ENCODE results near the gene CBX2. TPM values are rescaled to one million over a fixed set of nuclear protein-coding genes. Genes with fewer than 3 reads are reported as not detected.
A peak's percentile ranks its signal among the peaks of the same experiment; 100 is the strongest.

CBX2 gene
- total RNA-seq, 1 donor from 2014 or later, result 53.5 TPM

GRCh38 chr17:79802736-79803420 lies 24.9 kb downstream of the CBX2 start:
- peaks cover 80% of the 10 kb centered on the region for H3F3A ChIP-seq (ENCODE audit: low read depth)
- Mint-ChIP-seq H3K36me3 (no peaks in the 10 kb centered on the region), H3K27ac (no peak overlapping the region), H3K27me3 (ENCODE audit: insufficient read depth, low read depth) (peaks cover 85% of the 10 kb centered on the region), H3K9me3 (peaks cover 8% of the 10 kb centered on the region), H3K4me1 (peaks cover 56% of the 10 kb centered on the region), H3K4me3 (peak overlapping the region; percentile 41)
- no peak overlapping the region for H3K27ac ChIP-seq
- peaks cover 100% of the 10 kb centered on the region for H3K27me3 ChIP-seq
- H3K79me2 ChIP-seq (ENCODE audit: low read depth), result no peaks in the 10 kb centered on the region
- TF ChIP-seq, protein P1, sequence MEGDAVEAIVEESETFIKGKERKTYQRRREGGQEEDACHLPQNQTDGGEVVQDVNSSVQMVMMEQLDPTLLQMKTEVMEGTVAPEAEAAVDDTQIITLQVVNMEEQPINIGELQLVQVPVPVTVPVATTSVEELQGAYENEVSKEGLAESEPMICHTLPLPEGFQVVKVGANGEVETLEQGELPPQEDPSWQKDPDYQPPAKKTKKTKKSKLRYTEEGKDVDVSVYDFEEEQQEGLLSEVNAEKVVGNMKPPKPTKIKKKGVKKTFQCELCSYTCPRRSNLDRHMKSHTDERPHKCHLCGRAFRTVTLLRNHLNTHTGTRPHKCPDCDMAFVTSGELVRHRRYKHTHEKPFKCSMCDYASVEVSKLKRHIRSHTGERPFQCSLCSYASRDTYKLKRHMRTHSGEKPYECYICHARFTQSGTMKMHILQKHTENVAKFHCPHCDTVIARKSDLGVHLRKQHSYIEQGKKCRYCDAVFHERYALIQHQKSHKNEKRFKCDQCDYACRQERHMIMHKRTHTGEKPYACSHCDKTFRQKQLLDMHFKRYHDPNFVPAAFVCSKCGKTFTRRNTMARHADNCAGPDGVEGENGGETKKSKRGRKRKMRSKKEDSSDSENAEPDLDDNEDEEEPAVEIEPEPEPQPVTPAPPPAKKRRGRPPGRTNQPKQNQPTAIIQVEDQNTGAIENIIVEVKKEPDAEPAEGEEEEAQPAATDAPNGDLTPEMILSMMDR (IDR thresholded peaks at IDR 0.05), result no peak
- no peak for TF ChIP-seq EZH2phosphoT487 (IDR thresholded peaks at IDR 0.05)
- no peak for TF ChIP-seq EZH2 (IDR thresholded peaks at IDR 0.05)
- peak overlapping the region; percentile 2 for H3K4me2 ChIP-seq
- peak; percentile 45 for DNase-seq (ENCODE audit: low spot score)
- H2AFZ ChIP-seq (replicated peaks), result no peak overlapping the region
- peaks cover 47% of the 10 kb centered on the region for H3K4me1 ChIP-seq
- no peaks in the 10 kb centered on the region for H3K36me3 ChIP-seq
- no peak overlapping the region for H3K4me3 ChIP-seq
- no peaks in the 10 kb centered on the region for H3K9me3 ChIP-seq (ENCODE audit: low read depth)
- H3K9ac ChIP-seq, result no peak overlapping the region
- H4K20me1 ChIP-seq (ENCODE audit: low read depth), result peaks cover 82% of the 10 kb centered on the region

DNA sequence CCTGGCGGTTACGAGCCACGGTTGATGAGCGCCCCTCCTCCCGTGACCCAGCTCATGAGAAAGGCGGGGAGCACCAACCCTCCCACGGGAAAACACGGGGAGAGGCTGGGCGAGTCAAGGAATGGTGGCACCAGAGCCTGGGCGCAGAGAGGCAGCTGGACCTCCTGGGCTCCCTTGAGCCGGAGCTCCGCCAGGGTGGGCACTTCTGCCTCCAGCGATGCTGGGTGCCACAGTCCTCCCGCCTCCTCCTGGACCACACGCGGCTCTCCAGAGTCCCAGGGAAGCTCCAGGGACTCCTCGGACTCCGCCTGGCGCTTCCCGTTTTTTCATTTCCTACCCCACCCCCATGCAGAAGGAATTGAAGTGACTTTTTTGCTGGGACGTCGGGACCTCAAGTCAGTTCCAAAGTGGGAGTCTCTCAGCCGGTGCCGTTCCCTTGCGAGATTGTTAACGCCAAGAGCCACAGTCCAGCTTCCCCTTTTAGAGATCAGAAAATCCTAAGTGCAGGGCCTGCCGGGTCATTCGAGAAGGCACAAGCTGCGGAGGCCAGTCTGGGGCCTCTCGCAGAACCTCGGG lies 25.6 kb downstream of the CBX2 start:
- TF ChIP-seq, protein P1 (IDR thresholded peaks at IDR 0.05), result no peak
- no peak for TF ChIP-seq EZH2 (IDR thresholded peaks at IDR 0.05)
- no peak for TF ChIP-seq EZH2phosphoT487 (IDR thresholded peaks at IDR 0.05)
- H3K4me1 ChIP-seq, result peaks cover 41% of the 10 kb centered on the region
- peaks cover 100% of the 10 kb centered on the region for H3K27me3 ChIP-seq
- Mint-ChIP-seq H3K27me3 (ENCODE audit: insufficient read depth, low read depth) (peaks cover 89% of the 10 kb centered on the region), H3K4me3 (peak overlapping the region; percentile 74), H3K4me1 (peaks cover 53% of the 10 kb centered on the region), H3K9me3 (peaks cover 8% of the 10 kb centered on the region), H3K27ac (no peak overlapping the region), H3K36me3 (no peaks in the 10 kb centered on the region)
- peaks cover 87% of the 10 kb centered on the region for H4K20me1 ChIP-seq (ENCODE audit: low read depth)
- peak overlapping the region; percentile 49 for H3K4me2 ChIP-seq
- H3K27ac ChIP-seq, result no peak overlapping the region
- H2AFZ ChIP-seq (replicated peaks), result no peak overlapping the region
- H3K9me3 ChIP-seq (ENCODE audit: low read depth), result no peaks in the 10 kb centered on the region
- DNase-seq (ENCODE audit: low spot score), result peak; percentile 22
- no peak overlapping the region for H3K4me3 ChIP-seq
- H3K36me3 ChIP-seq, result no peaks in the 10 kb centered on the region
- H3F3A ChIP-seq (ENCODE audit: low read depth), result peaks cover 78% of the 10 kb centered on the region
- H3K79me2 ChIP-seq (ENCODE audit: low read depth), result no peaks in the 10 kb centered on the region
- no peak overlapping the region for H3K9ac ChIP-seq

GRCh38 chr17:79803997-79804855 lies 26.3 kb downstream of the CBX2 start:
- Histone ChIP-seq H3K4me1 (peaks cover 38% of the 10 kb centered on the region), H3K4me3 (peak overlapping the region; percentile 22), H2AFZ (replicated peaks) (no peak overlapping the region), H3K9me3 (ENCODE audit: low read depth) (no peaks in the 10 kb centered on the region), H3K9ac (no peak overlapping the region), H3K36me3 (no peaks in the 10 kb centered on the region), H3K79me2 (ENCODE audit: low read depth) (no peaks in the 10 kb centered on the region), H3K27ac (no peak overlapping the region), H4K20me1 (ENCODE audit: low read depth) (peaks cover 88% of the 10 kb centered on the region), H3K27me3 (peaks cover 100% of the 10 kb centered on the region), H3K4me2 (peak overlapping the region; percentile 49), H3F3A (ENCODE audit: low read depth) (peaks cover 76% of the 10 kb centered on the region)
- peak; percentile 74 for DNase-seq (ENCODE audit: low spot score)
- TF ChIP-seq, protein P1 (IDR thresholded peaks at IDR 0.05), result no peak
- TF ChIP-seq EZH2phosphoT487 (IDR thresholded peaks at IDR 0.05) (peak; percentile 95), EZH2 (IDR thresholded peaks at IDR 0.05) (peak; percentile 96)
- Mint-ChIP-seq H3K4me3 (peak overlapping the region; percentile 79), H3K4me1 (peaks cover 53% of the 10 kb centered on the region), H3K27ac (no peak overlapping the region), H3K36me3 (no peaks in the 10 kb centered on the region), H3K27me3 (ENCODE audit: insufficient read depth, low read depth) (peaks cover 91% of the 10 kb centered on the region), H3K9me3 (peaks cover 8% of the 10 kb centered on the region)
